GM13976 (cell line): ENCODE results near the gene RNF212.
A peak's percentile ranks its signal among the peaks of the same experiment; 100 is the strongest.

ENCODE experiments used
- DNase-seq: peaks from one replicate; pipeline ENCODE4 v3.0.0; 2012; ENCODE audit warnings: low spot score
- CTCF ChIP-seq: IDR thresholded peaks from 2 replicates; pipeline ENCODE4 v1.5.1; 2012; ENCODE audit warnings: borderline replicate concordance, mild to moderate bottlenecking; ENCODE audit not compliant: insufficient read depth; ENCODE audit errors: extremely low read depth, missing control alignments, control extremely low read depth
- in situ Hi-C: fragments of 300-500 bp; cut with MboI; formaldehyde crosslinking; loops from one replicate; pipeline ENCODE4 v1.12.0; 2022; ENCODE audit warnings: low sequenced_read_pairs, mixed read lengths, inconsistent platforms; ENCODE audit not compliant: unreplicated experiment

RNF212 gene

GRCh38 chr4:1124818-1125217 is 11.5 kb upstream of the RNF212 start:
- no peak for TF ChIP-seq CTCF

GRCh38 chr4:1122505-1122904 is 9.1 kb upstream of the RNF212 start:
- DNase-seq, result no peak
- in situ Hi-C loops, result no loop called here
- TF ChIP-seq CTCF, result no peak

More at GRCh38 chr4:1124818-1125217, 11.5 kb upstream of the RNF212 start:
- in situ Hi-C loops, result no loop called here
- no peak for DNase-seq

GRCh38 chr4:1116838-1117237 is 3.5 kb upstream of the RNF212 start:
- no peak for TF ChIP-seq CTCF
- in situ Hi-C loops, result no loop called here
- no peak for DNase-seq

GRCh38 chr4:1115528-1116293 is 2.3 kb upstream of the RNF212 start:
- DNase-seq, result no peak
- TF ChIP-seq CTCF, result no peak
- in situ Hi-C loops, result no loop called here

GRCh38 chr4:1112821-1113182 is 562 bp downstream of the RNF212 start:
- in situ Hi-C loops, result no loop called here
- no peak for DNase-seq

GRCh38 chr4:1112174-1112820 is 1.1 kb downstream of the RNF212 start:
- peak; percentile 11 for DNase-seq
- in situ Hi-C loops, result no loop called here
- TF ChIP-seq CTCF, result no peak

More at GRCh38 chr4:1112821-1113182, 562 bp downstream of the RNF212 start:
- no peak for TF ChIP-seq CTCF
